SJCRH30 (cell line): ENCODE measurements around the gene ADH4. TPM values are rescaled to one million over a fixed set of nuclear protein-coding genes. Genes with fewer than 3 reads are reported as not detected.
"Not testable (repeated sequence)": the region's sequence is repeated elsewhere in the genome, so short reads cannot be mapped to it uniquely, and the experiment has no call there.

Source experiments
- DNase-seq, 2 experiments: peaks; one replicate each; pipeline ENCODE4 v3.0.0-alpha.2; 2015 to 2020
- H3K27ac ChIP-seq: fragments of 250-450 bp; sonication (Bioruptor Pico); 2 replicates; pipeline ENCODE4 v1.5.1; 2020; ENCODE audit warnings: mild to moderate bottlenecking, moderate library complexity
- H3K27me3 ChIP-seq: fragments of 250-450 bp; sonication (Bioruptor Pico); 2 replicates; pipeline ENCODE4 v1.5.1; 2020; ENCODE audit warnings: mild to moderate bottlenecking, moderate library complexity
- H3K36me3 ChIP-seq: fragments of 250-450 bp; sonication (Bioruptor Pico); 2 replicates; pipeline ENCODE4 v1.5.1; 2020; ENCODE audit warnings: mild to moderate bottlenecking, moderate library complexity
- H3K4me1 ChIP-seq: fragments of 250-450 bp; sonication (Bioruptor Pico); 2 replicates; pipeline ENCODE4 v1.5.1; 2020; ENCODE audit warnings: mild to moderate bottlenecking, moderate library complexity
- H3K4me3 ChIP-seq: fragments of 250-450 bp; sonication (Bioruptor Pico); 2 replicates; pipeline ENCODE4 v1.5.1; 2020; ENCODE audit warnings: mild to moderate bottlenecking, moderate library complexity
- H3K9me3 ChIP-seq: fragments of 250-450 bp; sonication (Bioruptor Pico); replicated peaks from 2 replicates; pipeline ENCODE4 v1.5.1; 2020; ENCODE audit warnings: mild to moderate bottlenecking, moderate library complexity
- total RNA-seq: library from RNA; depleted of rRNA; stranded (reverse); fragments of >200 nt; shearing (Covaris generic); gene quantifications from 2 replicates; pipeline ENCODE4 v1.2.3, GENCODE V29; 2014

ADH4 gene
- total RNA-seq, 1 experiment from 2014 or later, result not detected

GRCh38 chr4:99151995-99152394 lies 7.9 kb upstream of the ADH4 start:
- Histone ChIP-seq H3K27me3 (no peaks in the 10 kb centered on the region), H3K9me3 (0 out of 2 replicates have a peak, but pooled peaks cover 2% of the 10 kb centered on the region), H3K4me1 (no peaks in the 10 kb centered on the region), H3K27ac (no peak overlapping the region), H3K36me3 (no peaks in the 10 kb centered on the region), H3K4me3 (no peak overlapping the region)
- no peak for DNase-seq

GRCh38 chr4:99151452-99151851 lies 7.4 kb upstream of the ADH4 start:
- Histone ChIP-seq H3K9me3 (0 out of 2 replicates have a peak, but pooled peaks cover 2% of the 10 kb centered on the region), H3K4me1 (no peaks in the 10 kb centered on the region), H3K4me3 (no peak overlapping the region), H3K36me3 (no peaks in the 10 kb centered on the region), H3K27me3 (no peaks in the 10 kb centered on the region), H3K27ac (no peak overlapping the region)
- DNase-seq, result no peak

GRCh38 chr4:99149426-99150019 lies 5.4 kb upstream of the ADH4 start:
- H3K27me3 ChIP-seq, result no peaks in the 10 kb centered on the region
- no peaks in the 10 kb centered on the region for H3K4me1 ChIP-seq
- H3K9me3 ChIP-seq, result 0 out of 2 replicates have a peak, but pooled peaks cover 2% of the 10 kb centered on the region
- H3K27ac ChIP-seq, result no peak overlapping the region
- no peaks in the 10 kb centered on the region for H3K36me3 ChIP-seq
- no peak for DNase-seq
- no peak overlapping the region for H3K4me3 ChIP-seq

- H3K27ac ChIP-seq, result no peak overlapping the region
- no peaks in the 10 kb centered on the region for H3K36me3 ChIP-seq
- H3K9me3 ChIP-seq, result 0 out of 2 replicates have a peak, but pooled peaks cover 2% of the 10 kb centered on the region
- no peaks in the 10 kb centered on the region for H3K4me1 ChIP-seq
- H3K4me3 ChIP-seq, result no peak overlapping the region
- DNase-seq, result no peak
- no peaks in the 10 kb centered on the region for H3K27me3 ChIP-seq
Observed at GRCh38 chr4:99148550-99148949, 4.5 kb upstream of the ADH4 start.

- DNase-seq, result no peak
- no peaks in the 10 kb centered on the region for H3K9me3 ChIP-seq
- no peaks in the 10 kb centered on the region for H3K4me1 ChIP-seq
Observed at GRCh38 chr4:99144587-99144986, 490 bp upstream of the ADH4 start.

GRCh38 chr4:99136329-99136728 lies 7.8 kb downstream of the ADH4 start:
- no peaks in the 10 kb centered on the region for H3K36me3 ChIP-seq
- H3K4me3 ChIP-seq, result no peak overlapping the region
- H3K27ac ChIP-seq, result no peak overlapping the region
- H3K9me3 ChIP-seq, result no peaks in the 10 kb centered on the region
- no peaks in the 10 kb centered on the region for H3K4me1 ChIP-seq
- H3K27me3 ChIP-seq, result no peaks in the 10 kb centered on the region; the same call in 1 of the 2 replicates
- DNase-seq, result no peak

More at GRCh38 chr4:99144587-99144986, 490 bp upstream of the ADH4 start:
- no peak overlapping the region for H3K4me3 ChIP-seq
- no peak overlapping the region for H3K27ac ChIP-seq
- no peaks in the 10 kb centered on the region for H3K36me3 ChIP-seq
- H3K27me3 ChIP-seq, result no peaks in the 10 kb centered on the region

- Histone ChIP-seq H3K27me3 (no peaks in the 10 kb centered on the region; the same call in 1 of the 2 replicates), H3K4me1 (no peaks in the 10 kb centered on the region), H3K9me3 (no peaks in the 10 kb centered on the region), H3K36me3 (no peaks in the 10 kb centered on the region), H3K27ac (no peak overlapping the region), H3K4me3 (no peak overlapping the region)
- DNase-seq, result no peak
Observed at GRCh38 chr4:99135541-99136162, 8.4 kb downstream of the ADH4 start.

- Histone ChIP-seq H3K27ac (no peak overlapping the region), H3K27me3 (no peaks in the 10 kb centered on the region; the same call in 1 of the 2 replicates), H3K9me3 (no peaks in the 10 kb centered on the region), H3K4me3 (no peak overlapping the region), H3K4me1 (no peaks in the 10 kb centered on the region), H3K36me3 (no peaks in the 10 kb centered on the region)
- no peak for DNase-seq
Observed at GRCh38 chr4:99134586-99134985, 9.5 kb downstream of the ADH4 start.

GRCh38 chr4:99131378-99131777 lies 12.7 kb downstream of the ADH4 start:
- Histone ChIP-seq H3K27ac (no peak overlapping the region), H3K4me1 (no peaks in the 10 kb centered on the region), H3K4me3 (no peak overlapping the region), H3K9me3 (peaks cover 4% of the 10 kb centered on the region), H3K27me3 (no peaks in the 10 kb centered on the region), H3K36me3 (no peaks in the 10 kb centered on the region)
- DNase-seq, result no peak

- no peak for DNase-seq
- Histone ChIP-seq H3K4me3 (no peak overlapping the region), H3K9me3 (peaks cover 4% of the 10 kb centered on the region), H3K4me1 (no peaks in the 10 kb centered on the region), H3K27ac (no peak overlapping the region), H3K27me3 (no peaks in the 10 kb centered on the region), H3K36me3 (no peaks in the 10 kb centered on the region)
Observed at GRCh38 chr4:99126376-99126775, 17.7 kb downstream of the ADH4 start.

- no peak overlapping the region for H3K27ac ChIP-seq
- no peaks in the 10 kb centered on the region for H3K27me3 ChIP-seq
- no peak overlapping the region for H3K4me3 ChIP-seq
- no peak for DNase-seq
- H3K9me3 ChIP-seq, result no peaks in the 10 kb centered on the region
- H3K36me3 ChIP-seq, result no peaks in the 10 kb centered on the region
- H3K4me1 ChIP-seq, result no peaks in the 10 kb centered on the region
Observed at GRCh38 chr4:99121008-99121407, 23.1 kb downstream of the ADH4 start.

GRCh38 chr4:99120501-99120900 lies 23.6 kb downstream of the ADH4 start:
- Histone ChIP-seq H3K4me1 (no peaks in the 10 kb centered on the region), H3K4me3 (no peak overlapping the region), H3K27ac (no peak overlapping the region), H3K9me3 (no peaks in the 10 kb centered on the region), H3K36me3 (no peaks in the 10 kb centered on the region), H3K27me3 (no peaks in the 10 kb centered on the region)
- no peak for DNase-seq

- H3K4me1 ChIP-seq, result no peaks in the 10 kb centered on the region
- no peaks in the 10 kb centered on the region for H3K27me3 ChIP-seq
- DNase-seq, result no peak
- no peaks in the 10 kb centered on the region for H3K36me3 ChIP-seq
- no peaks in the 10 kb centered on the region for H3K9me3 ChIP-seq
- no peak overlapping the region for H3K4me3 ChIP-seq
- no peak overlapping the region for H3K27ac ChIP-seq
Observed at GRCh38 chr4:99117876-99118693, 26.0 kb downstream of the ADH4 start.

- not testable (repeated sequence) for H3K9me3 ChIP-seq, H3K4me1 ChIP-seq, H3K4me3 ChIP-seq, H3K27ac ChIP-seq, DNase-seq, H3K36me3 ChIP-seq, H3K27me3 ChIP-seq
Observed at GRCh38 chr4:99117122-99117841, 26.8 kb downstream of the ADH4 start.

- not testable (repeated sequence) for H3K9me3 ChIP-seq, H3K27me3 ChIP-seq, H3K27ac ChIP-seq, H3K36me3 ChIP-seq, H3K4me3 ChIP-seq, H3K4me1 ChIP-seq, DNase-seq
Observed at GRCh38 chr4:99109286-99109685, 34.8 kb downstream of the ADH4 start.
